ENCODE results near the gene ZFP69. TPM values are rescaled to one million over a fixed set of nuclear protein-coding genes. Genes with fewer than 3 reads are reported as not detected.
A peak's percentile ranks its signal among the peaks of the same experiment; 100 is the strongest.

Gene ZFP69
- total and polyA plus RNA-seq, 10 of the 15 experiments (the other 5 are each of a cell fraction or from before 2014, with no cell fraction given), result 1.9 to 6.4 (median 3.7) TPM

- H3K4me2 ChIP-seq (ENCODE audit: control insufficient read depth, insufficient read depth), result peak overlapping the region; percentile 81
- DNase-seq (ENCODE audit: low read depth, low spot score), result no peak
- H3K36me3 ChIP-seq (ENCODE audit: control insufficient read depth in 2 of 2, insufficient read depth in 2 of 2, low read length in 1 of 2), result no peaks in the 10 kb centered on the region
- intact Hi-C loops (cut with micrococcal nuclease; ENCODE audit: unreplicated experiment) (no loop called here), in situ Hi-C loops (cut with MboI) (no loop called here)
- no peaks in the 10 kb centered on the region for H3K79me2 ChIP-seq (ENCODE audit: control insufficient read depth, insufficient read depth, low read length)
- no peak overlapping the region for H2AFZ ChIP-seq (ENCODE audit: control insufficient read depth, low read depth, low read length)
- no peaks in the 10 kb centered on the region for H3K27me3 ChIP-seq (replicated peaks in 1 of 2; ENCODE audit: control insufficient read depth in 2 of 2, insufficient read depth in 2 of 2, low read length in 1 of 2)
- BruUV-seq (replicated peaks), result TSS peak; percentile 51
- SMC1A ChIA-PET (ENCODE audit: uncharacterized antibody, unreplicated experiment), result interaction anchor here (2.3 kb wide), 1 partner anchor 54 kb away, joined by 6 read pairs; the partner anchor contains the start of gene ZNF684
- CTCF ChIA-PET, result interaction anchor here (0.9 to 3.3 kb wide), 2 partner anchors 40 to 54 kb away, joined by 4 to 18 read pairs; partner anchors contain the start of gene ZNF684
- POLR2A ChIA-PET, result interaction anchor here (0.9 to 1.3 kb wide), 3 partner anchors 19 to 93 kb away, joined by 3 to 7 read pairs (median 4); partner anchors contain the start of gene ZNF684
- no peak for TF ChIP-seq SUPT20H (IDR thresholded peaks at IDR 0.05; ENCODE audit: borderline replicate concordance, control insufficient read depth, low read depth, low read length)
- TF ChIP-seq SIN3A (IDR thresholded peaks at IDR 0.05; ENCODE audit: low read depth, low read length), result no peak
- TF ChIP-seq NFYB (IDR thresholded peaks at IDR 0.05; ENCODE audit: insufficient read depth, low read depth, low read length), result no peak
- TF ChIP-seq SUZ12 (IDR thresholded peaks at IDR 0.05; ENCODE audit: unreplicated experiment), result no peak
- TF ChIP-seq SREBF1 (IDR thresholded peaks at IDR 0.05; ENCODE audit: low read length), result no peak
- no peak for TF ChIP-seq NR2F1 (conservative IDR thresholded peaks at IDR 0.05)
- no peak for TF ChIP-seq TBL1XR1 (IDR thresholded peaks at IDR 0.05; ENCODE audit: low read depth, low read length)
- TF ChIP-seq PKNOX1 (IDR thresholded peaks at IDR 0.05), result no peak
- no peak for TF ChIP-seq IRF3 (IDR thresholded peaks at IDR 0.05)
- TF ChIP-seq ZSCAN29 (IDR thresholded peaks at IDR 0.05), result no peak
- TF ChIP-seq LARP7 (IDR thresholded peaks at IDR 0.05), result no peak
- TF ChIP-seq CBFB (IDR thresholded peaks at IDR 0.05; ENCODE audit: low read depth), result no peak
- TF ChIP-seq EED (IDR thresholded peaks at IDR 0.05; ENCODE audit: low read depth), result no peak
- TF ChIP-seq KAT2A (conservative IDR thresholded peaks at IDR 0.05; ENCODE audit: control insufficient read depth, low read depth, low read length), result no peak
- no peak for TF ChIP-seq GATAD2B (conservative IDR thresholded peaks at IDR 0.05; ENCODE audit: low read depth)
- TF ChIP-seq TARDBP (IDR thresholded peaks at IDR 0.05; ENCODE audit: borderline replicate concordance), result no peak
- no peak for TF ChIP-seq ZNF207 (IDR thresholded peaks at IDR 0.05; ENCODE audit: borderline replicate concordance)
- RAD21 ChIA-PET (ENCODE audit: unreplicated experiment), result interaction anchor here (0.5 to 0.9 kb wide), 2 partner anchors 34 to 44 kb away, joined by 3 read pairs; no protein-coding TSS in a partner anchor
- no peak for ATAC-seq
- no peaks in the 10 kb centered on the region for H4K20me1 ChIP-seq (ENCODE audit: control insufficient read depth, insufficient read depth)
- no peaks in the 10 kb centered on the region for H3K4me1 ChIP-seq (ENCODE audit: control insufficient read depth, insufficient read depth, low read length)
- peaks cover 8% of the 10 kb centered on the region; the same call in 2 of the 3 replicates for H3K9me3 ChIP-seq (replicated peaks; ENCODE audit: control insufficient read depth, insufficient read depth, low read length)
- H3K27ac ChIP-seq (ENCODE audit: control insufficient read depth, insufficient read depth), result no peak overlapping the region
- WGBS (ENCODE audit: insufficient coverage, insufficient replicate concordance, low lambda C conversion rate, missing lambda C conversion rate), result 90% methylated on average over 2 of the region's 2 CpGs
- H3K9ac ChIP-seq (ENCODE audit: control insufficient read depth, insufficient read depth, low read length), result no peak overlapping the region
- peak overlapping the region; percentile 83; the same call in 1 of the 2 replicates for H3K4me3 ChIP-seq
- FAIRE-seq, result no peak
Observed at GRCh38 chr1:40478276-40478675, 1.2 kb downstream of the ZFP69 start.

All from GM12878 (cell line).